ENCODE measurements around the gene ATXN1.

The ATXN1 gene

DNA sequence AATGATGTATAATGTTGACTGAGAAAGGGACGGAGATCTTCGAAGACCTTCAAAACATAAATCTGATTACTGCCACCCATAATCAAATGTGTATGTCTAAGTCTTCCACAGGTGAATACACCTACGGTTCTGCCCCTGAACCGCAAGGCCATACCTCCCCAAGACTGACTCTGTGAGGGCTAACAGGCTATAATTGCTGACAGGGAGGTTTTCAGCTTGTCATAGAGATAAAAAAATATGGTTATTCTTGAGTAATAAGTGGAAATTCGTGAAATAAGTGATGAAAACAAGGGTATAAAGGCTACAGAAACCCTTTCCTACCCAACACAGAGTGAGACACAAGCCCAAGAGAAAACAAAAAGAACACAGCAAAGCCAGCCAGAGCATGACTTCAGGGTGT, 188.9 kb downstream of the ATXN1 start:
- TF ChIP-seq CTCF (conservative IDR thresholded peaks at IDR 0.05; ENCODE audit: low read depth, low read length) = no peak
- no peak for DNase-seq (ENCODE audit: low read depth)
- no peak overlapping the region for H3K4me3 ChIP-seq (ENCODE audit: low read length)

- no peak for DNase-seq (ENCODE audit: low read depth)
- H3K4me3 ChIP-seq (ENCODE audit: low read length) = no peak overlapping the region
- no peak for TF ChIP-seq CTCF (conservative IDR thresholded peaks at IDR 0.05; ENCODE audit: low read depth, low read length)
These were observed 190.3 kb downstream of the ATXN1 start for GRCh38 chr6:16570946-16571345.

- TF ChIP-seq CTCF (conservative IDR thresholded peaks at IDR 0.05; ENCODE audit: low read depth, low read length) = no peak
- no peak for DNase-seq (ENCODE audit: low read depth)
- no peak overlapping the region for H3K4me3 ChIP-seq (ENCODE audit: low read length)
These were observed 191.1 kb downstream of the ATXN1 start for GRCh38 chr6:16570221-16570553.

GRCh38 chr6:16568128-16568527, 193.1 kb downstream of the ATXN1 start:
- no peak for DNase-seq (ENCODE audit: low read depth)
- H3K4me3 ChIP-seq (ENCODE audit: low read length) = no peak overlapping the region
- no peak for TF ChIP-seq CTCF (conservative IDR thresholded peaks at IDR 0.05; ENCODE audit: low read depth, low read length)

DNA sequence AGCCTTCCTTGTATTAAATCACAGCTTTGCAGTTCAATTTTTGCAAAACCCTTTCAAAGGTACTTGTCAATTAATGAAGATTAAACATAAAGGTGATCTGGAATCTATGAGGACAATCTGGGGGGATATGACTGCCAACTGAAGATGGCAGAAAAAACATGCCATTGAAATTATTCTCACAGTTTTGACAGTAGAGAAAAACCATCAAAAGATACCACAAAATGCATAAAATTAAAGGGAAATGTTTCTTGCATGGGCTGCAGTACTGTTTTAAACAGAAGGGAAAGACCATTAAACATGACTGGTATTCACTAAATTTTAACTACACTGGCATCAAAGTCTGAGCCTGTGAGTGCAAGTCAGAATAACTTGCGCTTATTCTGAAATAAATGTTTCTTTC, 194.2 kb downstream of the ATXN1 start:
- H3K4me3 ChIP-seq (ENCODE audit: low read length) = no peak overlapping the region
- no peak for DNase-seq (ENCODE audit: low read depth)
- no peak for TF ChIP-seq CTCF (conservative IDR thresholded peaks at IDR 0.05; ENCODE audit: low read depth, low read length)

DNA sequence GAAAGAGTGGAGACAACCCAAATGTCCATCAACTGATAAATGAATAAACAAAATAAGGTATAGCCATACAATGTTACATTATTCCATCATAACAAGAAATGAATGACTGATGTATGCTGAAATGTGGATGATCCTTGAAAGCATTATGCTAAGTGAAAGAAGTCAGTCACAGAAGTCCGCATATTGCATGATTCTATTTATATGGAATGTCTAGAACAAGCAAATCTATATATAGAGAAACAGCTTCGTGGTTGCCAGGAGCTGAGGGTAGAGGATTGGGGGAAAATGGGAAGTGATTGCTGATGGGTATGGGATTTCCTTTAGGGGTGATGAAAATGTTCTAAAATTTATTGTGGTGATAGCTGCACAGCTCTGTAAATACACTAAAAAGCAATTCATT, 196.8 kb downstream of the ATXN1 start:
- no peak overlapping the region for H3K4me3 ChIP-seq (ENCODE audit: low read length)
- no peak for TF ChIP-seq CTCF (conservative IDR thresholded peaks at IDR 0.05; ENCODE audit: low read depth, low read length)
- no peak for DNase-seq (ENCODE audit: low read depth)

- no peak for TF ChIP-seq CTCF (conservative IDR thresholded peaks at IDR 0.05; ENCODE audit: low read depth, low read length)
- no peak overlapping the region for H3K4me3 ChIP-seq (ENCODE audit: low read length)
- no peak for DNase-seq (ENCODE audit: low read depth)
These were observed 197.5 kb downstream of the ATXN1 start for GRCh38 chr6:16563628-16564240.
